Measurements from ENCODE around the gene CHCHD10. TPM values are rescaled to one million over a fixed set of nuclear protein-coding genes. Genes with fewer than 3 reads are reported as not detected.

Gene CHCHD10
- polyA plus RNA-seq, 1 experiment = 10.1 TPM

- CTCF ChIA-PET = interaction anchor here (1.4 kb wide), 1 partner anchor 65 kb away, joined by 4 read pairs; no protein-coding TSS in a partner anchor
These were observed 16.5 kb upstream of the CHCHD10 start for GRCh38 chr22:23784215-23784732.

GRCh38 chr22:23783265-23784150, 15.7 kb upstream of the CHCHD10 start:
- Histone ChIP-seq H3K27me3 (ENCODE audit: control insufficient read depth, insufficient read depth, low read length) (no peaks in the 10 kb centered on the region), H3K4me3 (ENCODE audit: low read depth, low read length) (no peak overlapping the region), H3K9me3 (ENCODE audit: control insufficient read depth, insufficient read depth, low read length) (no peaks in the 10 kb centered on the region), H3K27ac (ENCODE audit: low read depth, low read length) (no peak overlapping the region)
- TF ChIP-seq CTCF (IDR thresholded peaks at IDR 0.05; ENCODE audit: low read depth, low read length) = no peak
- no peak for DNase-seq (ENCODE audit: low read depth, low spot score)
- POLR2A ChIA-PET = no interaction called here
- CTCF ChIA-PET = interaction anchor here (2.8 kb wide), 1 partner anchor 13 kb away, joined by 10 read pairs; no protein-coding TSS in a partner anchor

More at GRCh38 chr22:23784215-23784732, 16.5 kb upstream of the CHCHD10 start:
- H3K27ac ChIP-seq (ENCODE audit: low read depth, low read length) = no peak overlapping the region
- no peak overlapping the region for H3K4me3 ChIP-seq (ENCODE audit: low read depth, low read length)
- POLR2A ChIA-PET = no interaction called here
- H3K27me3 ChIP-seq (ENCODE audit: control insufficient read depth, insufficient read depth, low read length) = no peaks in the 10 kb centered on the region
- DNase-seq (ENCODE audit: low read depth, low spot score) = no peak
- no peak for TF ChIP-seq CTCF (IDR thresholded peaks at IDR 0.05; ENCODE audit: low read depth, low read length)
- no peaks in the 10 kb centered on the region for H3K9me3 ChIP-seq (ENCODE audit: control insufficient read depth, insufficient read depth, low read length)

DNA sequence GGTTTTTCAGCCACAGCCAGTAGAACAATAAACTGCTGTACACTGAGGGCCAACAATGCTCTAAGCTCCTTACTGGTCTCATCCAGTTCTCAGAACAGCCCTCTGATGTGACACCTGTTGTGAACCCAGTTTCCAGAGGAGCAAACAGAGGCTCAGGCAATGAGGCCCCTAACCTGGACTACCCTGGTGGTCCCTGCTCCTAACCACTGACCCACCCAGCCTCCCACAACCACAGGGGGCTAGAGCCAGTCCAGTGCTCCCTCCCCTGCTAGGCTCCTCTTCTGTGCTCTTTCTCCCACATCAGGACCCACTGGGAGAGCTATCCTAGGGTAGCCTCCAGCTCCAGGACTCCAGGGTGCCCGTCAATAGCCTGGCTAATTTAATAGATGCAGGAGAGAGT, 14.9 kb upstream of the CHCHD10 start:
- Histone ChIP-seq H3K9me3 (ENCODE audit: control insufficient read depth, insufficient read depth, low read length) (no peaks in the 10 kb centered on the region), H3K4me3 (ENCODE audit: low read depth, low read length) (no peak overlapping the region), H3K27ac (ENCODE audit: low read depth, low read length) (no peak overlapping the region), H3K27me3 (ENCODE audit: control insufficient read depth, insufficient read depth, low read length) (no peaks in the 10 kb centered on the region)
- no peak for TF ChIP-seq CTCF (IDR thresholded peaks at IDR 0.05; ENCODE audit: low read depth, low read length)
- CTCF ChIA-PET = interaction anchor here (2.8 kb wide), 1 partner anchor 12 kb away, joined by 10 read pairs; no protein-coding TSS in a partner anchor
- DNase-seq (ENCODE audit: low read depth, low spot score) = no peak
- POLR2A ChIA-PET = no interaction called here

DNA sequence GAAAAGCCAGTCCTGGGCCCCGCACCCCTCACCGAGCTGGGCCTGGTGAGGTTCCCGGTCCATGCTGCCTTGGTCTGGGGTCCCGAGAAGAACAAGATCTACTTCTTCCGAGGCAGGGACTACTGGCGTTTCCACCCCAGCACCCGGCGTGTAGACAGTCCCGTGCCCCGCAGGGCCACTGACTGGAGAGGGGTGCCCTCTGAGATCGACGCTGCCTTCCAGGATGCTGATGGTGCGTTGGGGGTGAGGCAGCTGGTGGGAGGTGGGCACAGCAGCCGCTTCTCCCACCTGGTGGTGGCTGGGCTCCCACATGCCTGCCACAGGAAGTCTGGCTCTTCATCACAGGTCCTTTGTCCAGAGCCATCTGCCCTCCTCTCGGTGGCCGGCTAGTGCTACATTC, 14.5 kb upstream of the CHCHD10 start:
- Histone ChIP-seq H3K27me3 (ENCODE audit: control insufficient read depth, insufficient read depth, low read length) (no peaks in the 10 kb centered on the region), H3K4me3 (ENCODE audit: low read depth, low read length) (no peak overlapping the region), H3K27ac (ENCODE audit: low read depth, low read length) (no peak overlapping the region), H3K9me3 (ENCODE audit: control insufficient read depth, insufficient read depth, low read length) (no peaks in the 10 kb centered on the region)
- CTCF ChIA-PET = interaction anchor here (2.8 kb wide), 1 partner anchor 11 kb away, joined by 10 read pairs; no protein-coding TSS in a partner anchor
- POLR2A ChIA-PET = no interaction called here
- TF ChIP-seq CTCF (IDR thresholded peaks at IDR 0.05; ENCODE audit: low read depth, low read length) = no peak
- DNase-seq (ENCODE audit: low read depth, low spot score) = no peak
